Caco-2 (cell line): Measurements from ENCODE around the gene CMSS1. TPM values are rescaled to one million over a fixed set of nuclear protein-coding genes. Genes with fewer than 3 reads are reported as not detected.
A peak's percentile ranks its signal among the peaks of the same experiment; 100 is the strongest.
"Not testable (repeated sequence)": the region's sequence is repeated elsewhere in the genome, so short reads cannot be mapped to it uniquely, and the experiment has no call there.

Experiments used
- BruUV-seq: library from RNA; stranded (reverse); fragments of 400-500 nt; replicated peaks from 2 replicates; lab custom pipeline; 2021; lab: Mats Ljungman, UMichigan
- CTCF ChIA-PET: fragments of 300-600 bp; sonication (Branson Sonifier 250); formaldehyde crosslinking; loops from one replicate; lab custom pipeline; 2022; ENCODE audit warnings: antibody characterized with exemption; lab: Charles Lee
- POLR2A ChIA-PET: fragments of 300-600 bp; sonication (Branson Sonifier 250); formaldehyde crosslinking; loops from one replicate; lab custom pipeline; 2022; ENCODE audit warnings: antibody characterized with exemption; lab: Charles Lee
- DNase-seq, 2 experiments: peaks; one replicate each; pipeline versions ENCODE4 v3.0.0 to v3.0.0-alpha.2; 2020 to 2022
- H3K27me3 ChIP-seq: replicated peaks from 2 replicates; pipeline ENCODE4 v1.6.0; 2011; ENCODE audit warnings: low read length; ENCODE audit not compliant: control insufficient read depth, insufficient read depth
- H3K36me3 ChIP-seq: 2 replicates; pipeline ENCODE4 v1.5.1; 2011; ENCODE audit warnings: low read length; ENCODE audit not compliant: control insufficient read depth, insufficient read depth
- H3K4me1 ChIP-seq: fragments of 250-450 bp; sonication (Bioruptor Pico); 2 replicates; pipeline ENCODE4 v1.5.1; 2020; ENCODE audit warnings: mild to moderate bottlenecking
- H3K4me3 ChIP-seq: 2 replicates; pipeline ENCODE4 v1.5.1; 2011; ENCODE audit warnings: low read depth, mild to moderate bottlenecking, control low read depth, low read length
- H3K9me3 ChIP-seq: fragments of 250-450 bp; sonication (Bioruptor Pico); 2 replicates; pipeline ENCODE4 v1.5.1; 2020; ENCODE audit warnings: mild to moderate bottlenecking, moderate library complexity
- H3K27ac Mint-ChIP-seq: one replicate; pipeline ENCODE4 v1.8.0; 2022; ENCODE audit warnings: mixed read lengths; ENCODE audit not compliant: unreplicated experiment
- H3K27me3 Mint-ChIP-seq: one replicate; pipeline ENCODE4 v1.8.0; 2022; ENCODE audit warnings: mixed read lengths; ENCODE audit not compliant: insufficient read depth, unreplicated experiment
- H3K36me3 Mint-ChIP-seq: one replicate; pipeline ENCODE4 v1.8.0; 2022; ENCODE audit warnings: mild to moderate bottlenecking, mixed read lengths; ENCODE audit not compliant: insufficient read depth, unreplicated experiment
- H3K4me1 Mint-ChIP-seq: one replicate; pipeline ENCODE4 v1.8.0; 2022; ENCODE audit warnings: low read depth, mixed read lengths; ENCODE audit not compliant: unreplicated experiment
- H3K4me3 Mint-ChIP-seq: one replicate; pipeline ENCODE4 v1.8.0; 2022; ENCODE audit warnings: mild to moderate bottlenecking, moderate library complexity, mixed read lengths; ENCODE audit not compliant: unreplicated experiment
- H3K9me3 Mint-ChIP-seq: one replicate; pipeline ENCODE4 v1.8.0; 2022; ENCODE audit warnings: mixed read lengths; ENCODE audit not compliant: unreplicated experiment
- CTCF ChIP-seq, 2 experiments: fragments of 200-600 bp in 1 of 2; IDR thresholded peaks; 1 replicate in 1 of 2; 2 replicates in 1 of 2; pipeline versions ENCODE4 v1.5.1 to v1.8.0; 2011 to 2022; ENCODE audit warnings: antibody characterized with exemption in 1 of 2, control low read depth in 1 of 2, inconsistent platforms in 1 of 2, low read depth in 1 of 2, low read length in 1 of 2, mild to moderate bottlenecking in 1 of 2, moderate library complexity in 1 of 2; ENCODE audit not compliant: insufficient read depth in 1 of 2, severe bottlenecking in 1 of 2, unreplicated experiment in 1 of 2
- intact Hi-C: fragments of 100-400 bp; cut with micrococcal nuclease; formaldehyde crosslinking; loops from one replicate; pipeline ENCODE4 v1.10.0; 2022; ENCODE audit not compliant: unreplicated experiment
- total RNA-seq: library from RNA; stranded (reverse); gene quantifications from 2 replicates; pipeline ENCODE4 v1.2.3, GENCODE V29; 2022

Gene CMSS1
- total RNA-seq, 1 experiment from 2014 or later = 54.4 TPM

GRCh38 chr3:100089812-100090668, 272.4 kb downstream of the CMSS1 start:
- Mint-ChIP-seq H3K27ac (peak overlapping the region; percentile 73), H3K36me3 (no peaks in the 10 kb centered on the region), H3K4me3 (no peak overlapping the region), H3K4me1 (peaks cover 44% of the 10 kb centered on the region), H3K27me3 (no peaks in the 10 kb centered on the region), H3K9me3 (no peaks in the 10 kb centered on the region)
- peak; percentile 64 for TF ChIP-seq CTCF (IDR thresholded peaks at IDR 0.05; ENCODE audit: insufficient read depth in 1 of 2, low read depth in 1 of 2, low read length in 1 of 2, severe bottlenecking in 1 of 2, unreplicated experiment in 1 of 2)
- Histone ChIP-seq H3K36me3 (no peaks in the 10 kb centered on the region), H3K4me3 (no peak overlapping the region), H3K4me1 (peaks cover 47% of the 10 kb centered on the region), H3K9me3 (no peaks in the 10 kb centered on the region), H3K27me3 (no peaks in the 10 kb centered on the region)
- DNase-seq = peak; percentile 57 to 60
- no TSS peak for BruUV-seq
- CTCF ChIA-PET = interaction anchor here (0.6 to 1.7 kb wide), 3 partner anchors 14 to 164 kb away, joined by 3 to 9 read pairs (median 3); no protein-coding TSS in a partner anchor
- intact Hi-C loops = no loop called here
- POLR2A ChIA-PET = no interaction called here

- TF ChIP-seq CTCF (IDR thresholded peaks at IDR 0.05; ENCODE audit: insufficient read depth in 1 of 2, low read depth in 1 of 2, low read length in 1 of 2, severe bottlenecking in 1 of 2, unreplicated experiment in 1 of 2) = no peak
- no peaks in the 10 kb centered on the region for H3K36me3 Mint-ChIP-seq
- H3K4me1 ChIP-seq = peaks cover 47% of the 10 kb centered on the region
Observed at GRCh38 chr3:100090669-100091005, 273.0 kb downstream of the CMSS1 start.

DNA sequence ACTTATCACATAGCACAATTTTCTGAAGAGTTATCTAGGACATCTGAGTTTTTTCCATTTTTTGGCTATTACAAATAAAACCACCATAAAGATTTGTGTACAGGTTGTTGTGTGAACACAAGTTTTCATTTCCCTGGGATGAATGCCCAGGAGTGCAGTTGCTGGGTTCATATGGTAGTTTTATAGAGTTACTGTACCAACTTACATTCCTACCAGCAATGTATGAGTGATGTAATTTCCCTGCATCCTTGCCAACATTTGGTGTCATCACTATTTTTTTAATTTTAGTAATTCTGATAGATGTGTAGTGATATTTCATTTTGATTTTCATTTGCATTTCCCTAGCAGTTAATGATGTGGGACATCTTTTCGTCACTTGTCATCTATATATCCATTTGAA, 276.2 kb downstream of the CMSS1 start:
- intact Hi-C loops = no loop called here
- TF ChIP-seq CTCF (IDR thresholded peaks at IDR 0.05; ENCODE audit: insufficient read depth in 1 of 2, low read depth in 1 of 2, low read length in 1 of 2, severe bottlenecking in 1 of 2, unreplicated experiment in 1 of 2) = no peak
- Histone ChIP-seq H3K27me3 (no peaks in the 10 kb centered on the region), H3K4me1 (peaks cover 52% of the 10 kb centered on the region), H3K4me3 (no peak overlapping the region), H3K36me3 (no peaks in the 10 kb centered on the region), H3K9me3 (no peaks in the 10 kb centered on the region)
- H3K4me3 Mint-ChIP-seq = no peak overlapping the region
- H3K27ac Mint-ChIP-seq = no peak overlapping the region
- no peaks in the 10 kb centered on the region for H3K27me3 Mint-ChIP-seq
- DNase-seq = no peak
- peaks cover 38% of the 10 kb centered on the region for H3K4me1 Mint-ChIP-seq
- peaks cover 12% of the 10 kb centered on the region for H3K9me3 Mint-ChIP-seq
- no TSS peak for BruUV-seq
- H3K36me3 Mint-ChIP-seq = no peaks in the 10 kb centered on the region
- ChIA-PET POLR2A (no interaction called here), CTCF (no interaction called here)

More at GRCh38 chr3:100090669-100091005, 273.0 kb downstream of the CMSS1 start:
- peaks cover 1% of the 10 kb centered on the region for H3K9me3 Mint-ChIP-seq
- POLR2A ChIA-PET = no interaction called here
- no peak overlapping the region for H3K4me3 Mint-ChIP-seq
- BruUV-seq = no TSS peak
- CTCF ChIA-PET = interaction anchor here (1.2 to 1.7 kb wide), 2 partner anchors 14 to 164 kb away, joined by 3 to 9 read pairs; no protein-coding TSS in a partner anchor
- no peak overlapping the region for H3K27ac Mint-ChIP-seq
- no peak for DNase-seq
- H3K27me3 ChIP-seq = no peaks in the 10 kb centered on the region
- H3K4me3 ChIP-seq = no peak overlapping the region
- H3K9me3 ChIP-seq = no peaks in the 10 kb centered on the region
- peaks cover 42% of the 10 kb centered on the region for H3K4me1 Mint-ChIP-seq
- intact Hi-C loops = no loop called here
- no peaks in the 10 kb centered on the region for H3K27me3 Mint-ChIP-seq
- no peaks in the 10 kb centered on the region for H3K36me3 ChIP-seq

DNA sequence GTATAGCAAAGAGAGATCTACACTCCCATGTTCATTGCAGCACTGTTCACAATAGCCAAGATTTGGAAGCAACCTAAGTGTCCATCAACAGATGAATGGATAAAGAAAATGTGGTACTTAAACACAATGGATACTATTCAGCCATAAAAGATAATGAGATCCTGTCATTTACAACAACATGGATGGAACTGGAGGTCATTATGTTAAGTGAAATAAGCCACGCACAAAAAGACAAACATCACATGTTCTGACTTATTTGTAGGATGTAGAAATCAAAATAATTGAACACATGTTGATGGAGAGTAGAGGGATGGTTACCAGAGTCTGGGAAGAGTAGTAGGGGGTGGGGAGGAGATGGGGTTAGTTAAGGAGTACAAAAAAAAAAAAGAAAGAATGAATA, 278.6 kb downstream of the CMSS1 start:
- H3K4me3 Mint-ChIP-seq, H3K36me3 Mint-ChIP-seq, CTCF ChIA-PET, BruUV-seq, intact Hi-C loops, H3K27ac Mint-ChIP-seq, H3K4me3 ChIP-seq, H3K27me3 ChIP-seq, POLR2A ChIA-PET, DNase-seq, H3K36me3 ChIP-seq, H3K9me3 ChIP-seq, H3K27me3 Mint-ChIP-seq: not testable (repeated sequence)
- peaks cover 41% of the 10 kb centered on the region for H3K4me1 Mint-ChIP-seq
- peaks cover 28% of the 10 kb centered on the region for H3K9me3 Mint-ChIP-seq
- peaks cover 60% of the 10 kb centered on the region for H3K4me1 ChIP-seq
